Heart left ventricle (tissue), 16 donors: Measurements from ENCODE around the gene SND1. TPM values are rescaled to one million over a fixed set of nuclear protein-coding genes. Genes with fewer than 3 reads are reported as not detected.
A peak's percentile ranks its signal among the peaks of the same experiment; 100 is the strongest.

Experiments
- ATAC-seq, 4 donors: fragments of 200-7000 bp; cut with Tn5 transposase; one replicate each; pipeline ENCODE4 v1.9.1; 2020 to 2022; ENCODE audit warnings: moderate library complexity in 4 of 4, mild to moderate bottlenecking in 3 of 4, moderate number of reproducible peaks in 1 of 4
- DNase-seq, 5 donors: peaks; one replicate each; pipeline ENCODE4 v3.0.0-alpha.2; 2020
- H3K27ac ChIP-seq, 12 donors: fragments of 200-600 bp; sonication (generic) in 4 of 12; one replicate each; pipeline versions ENCODE4 v1.5.0 to v1.8.0; 2016 to 2022; ENCODE audit warnings: mild to moderate bottlenecking in 2 of 12
- H3K27me3 ChIP-seq, 9 donors: fragments of 200-600 bp; sonication (generic) in 2 of 9; one replicate each; pipeline versions ENCODE4 v1.5.1 to v1.8.0; 2016 to 2022; ENCODE audit warnings: mild to moderate bottlenecking in 3 of 9
- H3K36me3 ChIP-seq, 9 donors: fragments of 200-600 bp; sonication (generic) in 2 of 9; one replicate each; pipeline versions ENCODE4 v1.5.0 to v1.8.0; 2018 to 2022; ENCODE audit warnings: mild to moderate bottlenecking in 2 of 9
- H3K4me1 ChIP-seq, 12 donors: fragments of 200-600 bp; sonication (generic) in 4 of 12; one replicate each; pipeline versions ENCODE4 v1.5.0 to v1.8.0; 2016 to 2022; ENCODE audit warnings: mild to moderate bottlenecking in 3 of 12
- H3K4me3 ChIP-seq, 12 donors: fragments of 200-600 bp; sonication (generic) in 4 of 12; one replicate each; pipeline versions ENCODE4 v1.5.0 to v1.8.0; 2017 to 2022; ENCODE audit warnings: mild to moderate bottlenecking in 9 of 12, moderate library complexity in 4 of 12
- H3K9me3 ChIP-seq, 12 donors: fragments of 200-600 bp; sonication (generic) in 4 of 12; one replicate each; pipeline versions ENCODE4 v1.5.0 to v1.8.0; 2016 to 2022; ENCODE audit warnings: mild to moderate bottlenecking in 1 of 12
- CTCF ChIP-seq, 12 donors: fragments of 200-600 bp; sonication (generic) in 4 of 12; IDR thresholded peaks; one replicate each; pipeline versions ENCODE4 v1.5.0 to v1.8.0; 2018 to 2022; ENCODE audit warnings: antibody characterized with exemption in 12 of 12, mild to moderate bottlenecking in 5 of 12
- POLR2A ChIP-seq, 2 donors: fragments of 450-650 bp; IDR thresholded peaks; one replicate each; pipeline ENCODE4 v1.6.1; 2017; ENCODE audit warnings: antibody characterized with exemption in 2 of 2, mild to moderate bottlenecking in 2 of 2, moderate library complexity in 2 of 2
- WGBS, 4 donors: extraction: QIAGEN DNeasy Blood & Tissue Kit in 2 of 4; methylation state at CpG; one replicate each; pipeline versions ENCODE4 v1.1.5 to v1.1.7; 2013 to 2018; 5-methylcytosine and 5-hydroxymethylcytosine counted together
- intact Hi-C, 10 donors: fragments of 100-400 bp; cut with DNase I; formaldehyde crosslinking; loops; one replicate each; pipeline versions ENCODE4 v1.11.1 to v1.14.2; 2022
- polyA plus RNA-seq, 2 donors: library from polyadenylated mRNA; stranded (reverse); fragments of 200-250 nt; gene quantifications; one replicate each; pipeline ENCODE4 v1.2.3, GENCODE V29; 2013
- total RNA-seq, 9 donors: library from RNA; depleted of rRNA in 2 of 9; stranded (reverse); fragments of >200 nt in 2 of 9; fragmentation: NEBNext Ultra II Directional in 3 of 9; extraction: Animal tissue kit (Norgen Biotek cat#: 25700) in 3 of 9; gene quantifications; one replicate each; pipeline versions ENCODE4 v1.1.0 to v1.2.4, GENCODE V29; 2016 to 2023
- donor health status: ischemic (EF 13 %, LVEDD 7.1; RV severe dilation, severe dysfunction).
- donor health status: healthy with polysubstance abuse.
- donor health status: DM: no; HTN: yes; CAD: no.
- donor health status: DM: no; HTN: no; CAD: no.
- donor health status: ischemic (EF 25% LVEDD 6.9; RV normal size, moderate dysfunction).
- donor health status: ischemic (EF 25% LVEDD 5.7; RV mildly dilated, moderate dysfunction).
- donor health status: healthy.
- donor health status: DM: yes; HTN: yes; CAD: no.
- donor health status: ischemic (EF 35%, LVEDD 5.7; RV mildly dilated, moderate dysfunction).
- donor health status: nonischemic (EF 11% LVEDD 7.7; RV severe dilation, severe dysfunction).
- donor health status: DM: yes; HTN: yes; CAD: no.
- donor health status: PGD.
- donor health status: ischemic (EF 29% LVEDD 5.4; RV normal size, mild dysfunction).
- donor health status: nonischemic (EF 23%, LVEDD 6.1; RV moderate dilation, normal function).

Gene SND1
- total and polyA plus RNA-seq, 11 donors, result 45.6 to 115 (median 76.3) TPM

- H3K4me3 ChIP-seq, result no peak overlapping the region
- no peak for TF ChIP-seq POLR2A (IDR thresholded peaks at IDR 0.05)
- no peak for TF ChIP-seq CTCF (IDR thresholded peaks at IDR 0.05)
- H3K36me3 ChIP-seq, result peaks cover 0 to 51% (median 14%) of the 10 kb centered on the region in 9 donors
- DNase-seq (peak; percentile 36 to 76 (median 45)), ATAC-seq (peak in 1 of 4 donors; percentile 33)
- H3K27me3 ChIP-seq, result no peaks in the 10 kb centered on the region
- H3K27ac ChIP-seq, result no peak overlapping the region
- no peaks in the 10 kb centered on the region for H3K9me3 ChIP-seq
- intact Hi-C loops, result no loop called here
- WGBS, 4 donors, result 56 to 77% (median 60%) methylated on average over 4 to 7 of the region's 7 CpGs
- peaks cover 0 to 36% (median 17%) of the 10 kb centered on the region in 12 donors for H3K4me1 ChIP-seq
These were observed 424.8 kb downstream of the SND1 start for GRCh38 chr7:128076796-128077271.

GRCh38 chr7:128078309-128078708 lies 426.3 kb downstream of the SND1 start:
- DNase-seq, result peak in 1 of 5 donors; percentile 53
- TF ChIP-seq POLR2A (IDR thresholded peaks at IDR 0.05), result no peak
- no peak for TF ChIP-seq CTCF (IDR thresholded peaks at IDR 0.05)
- Histone ChIP-seq H3K4me1 (peaks cover 0 to 47% (median 17%) of the 10 kb centered on the region in 12 donors), H3K9me3 (no peaks in the 10 kb centered on the region), H3K36me3 (peaks cover 0 to 59% (median 14%) of the 10 kb centered on the region in 9 donors), H3K27me3 (no peaks in the 10 kb centered on the region), H3K27ac (no peak overlapping the region), H3K4me3 (no peak overlapping the region)
- 95 to 100% (median 98%) methylated on average over 3 of the region's 3 CpGs for WGBS, 4 donors
- intact Hi-C loops, result no loop called here
- no peak for ATAC-seq

GRCh38 chr7:128080169-128080568 lies 428.2 kb downstream of the SND1 start:
- H3K36me3 ChIP-seq, result peaks cover 0 to 67% (median 8%) of the 10 kb centered on the region in 9 donors
- DNase-seq (no peak), ATAC-seq (no peak)
- TF ChIP-seq CTCF (IDR thresholded peaks at IDR 0.05), result no peak
- TF ChIP-seq POLR2A (IDR thresholded peaks at IDR 0.05), result no peak
- H3K4me3 ChIP-seq, result no peak overlapping the region
- peaks cover 0 to 47% (median 14%) of the 10 kb centered on the region in 12 donors for H3K4me1 ChIP-seq
- H3K27ac ChIP-seq, result no peak overlapping the region
- intact Hi-C loops, result no loop called here
- WGBS, 4 donors, result 95 to 99% (median 96%) methylated on average over 7 of the region's 7 CpGs
- no peaks in the 10 kb centered on the region for H3K27me3 ChIP-seq
- H3K9me3 ChIP-seq, result no peaks in the 10 kb centered on the region

GRCh38 chr7:128081351-128081750 lies 429.4 kb downstream of the SND1 start:
- H3K4me1 ChIP-seq, result peaks cover 0 to 43% (median 17%) of the 10 kb centered on the region in 12 donors
- intact Hi-C loops, result no loop called here
- TF ChIP-seq CTCF (IDR thresholded peaks at IDR 0.05), result no peak
- no peak for TF ChIP-seq POLR2A (IDR thresholded peaks at IDR 0.05)
- ATAC-seq (no peak), DNase-seq (no peak)
- H3K27me3 ChIP-seq, result no peaks in the 10 kb centered on the region
- H3K9me3 ChIP-seq, result no peaks in the 10 kb centered on the region
- 94 to 99% (median 95%) methylated on average over 11 of the region's 11 CpGs for WGBS, 4 donors
- H3K36me3 ChIP-seq, result peaks cover 0 to 78% (median 15%) of the 10 kb centered on the region in 9 donors
- H3K4me3 ChIP-seq, result no peak overlapping the region
- H3K27ac ChIP-seq, result no peak overlapping the region
